GDM1 (cell line): ENCODE measurements around the gene TBL3.
A peak's percentile ranks its signal among the peaks of the same experiment; 100 is the strongest.
"Not testable (repeated sequence)": the region's sequence is repeated elsewhere in the genome, so short reads cannot be mapped to it uniquely, and the experiment has no call there.

Experiments used
- DNase-seq: peaks from one replicate; lab custom pipeline; 2025; lab: John Stamatoyannopoulos, UW

Gene TBL3

GRCh38 chr16:2001035-2001434 lies 29.2 kb downstream of the TBL3 start:
- no peak for DNase-seq

- no peak for DNase-seq
Observed at GRCh38 chr16:2001456-2002355, 29.9 kb downstream of the TBL3 start.

- no peak for DNase-seq
Observed at GRCh38 chr16:2002406-2003230, 30.8 kb downstream of the TBL3 start.

GRCh38 chr16:2003231-2003826 lies 31.5 kb downstream of the TBL3 start:
- DNase-seq, result no peak

GRCh38 chr16:2003827-2004641 lies 32.2 kb downstream of the TBL3 start:
- DNase-seq, result peak; percentile 56

- no peak for DNase-seq
Observed at GRCh38 chr16:2004795-2005517, 33.1 kb downstream of the TBL3 start.

GRCh38 chr16:2005646-2006045 lies 33.8 kb downstream of the TBL3 start:
- no peak for DNase-seq

GRCh38 chr16:2006317-2006716 lies 34.5 kb downstream of the TBL3 start:
- no peak for DNase-seq

GRCh38 chr16:2007081-2007836 lies 35.4 kb downstream of the TBL3 start:
- no peak for DNase-seq

- DNase-seq, result no peak
Observed at GRCh38 chr16:2008009-2008526, 36.2 kb downstream of the TBL3 start.

GRCh38 chr16:2008631-2009163 lies 36.8 kb downstream of the TBL3 start:
- no peak for DNase-seq

GRCh38 chr16:2009164-2009711 lies 37.4 kb downstream of the TBL3 start:
- DNase-seq, result no peak

GRCh38 chr16:2009791-2010510 lies 38.1 kb downstream of the TBL3 start, which contains the start of gene ZNF598:
TSS of gene ZNF598 (minus strand) at chr16:2009821.
- DNase-seq, result peak; percentile 84

- DNase-seq, result not testable (repeated sequence)
Observed at GRCh38 chr16:2011726-2012125, 39.9 kb downstream of the TBL3 start.

- no peak for DNase-seq
Observed at GRCh38 chr16:2013527-2013926, 41.7 kb downstream of the TBL3 start.

- DNase-seq, result no peak
Observed at GRCh38 chr16:2015117-2015946, 43.5 kb downstream of the TBL3 start.

GRCh38 chr16:2015947-2016208 lies 44.0 kb downstream of the TBL3 start:
- DNase-seq, result no peak

- no peak for DNase-seq
Observed at GRCh38 chr16:2016407-2016922, 44.6 kb downstream of the TBL3 start.
